CD4-positive, alpha-beta T cell (primary cell): ENCODE measurements around the gene TOE1. TPM values are rescaled to one million over a fixed set of nuclear protein-coding genes. Genes with fewer than 3 reads are reported as not detected.

Experiments
- ATAC-seq: fragments of 200-7000 bp; cut with Tn5 transposase; one replicate; pipeline ENCODE4 v1.10.0; 2022; ENCODE audit warnings: mild to moderate bottlenecking; ENCODE audit not compliant: poor library complexity
- CTCF ChIA-PET: fragments of 350-600 bp; sonication (Branson Sonifier 250); formaldehyde crosslinking; loops from one replicate; lab custom pipeline; 2021; ENCODE audit warnings: antibody characterized with exemption, inconsistent platforms; lab: Charles Lee
- POLR2A ChIA-PET: fragments of 350-600 bp; sonication (Branson Sonifier 250); formaldehyde crosslinking; loops from one replicate; lab custom pipeline; 2021; ENCODE audit warnings: antibody characterized with exemption, inconsistent platforms; lab: Charles Lee
- DNase-seq, 14 experiments: peaks; one replicate each; pipeline ENCODE4 v3.0.0-alpha.2; 2013 to 2020; ENCODE audit warnings: mixed read lengths in 2 of 14
- H3K27ac ChIP-seq, 2 donors: one replicate each; pipeline versions ENCODE4 v1.5.1 to v1.7.0; 2013; ENCODE audit warnings: low read length in 2 of 2, low read depth in 1 of 2, mild to moderate bottlenecking in 1 of 2
- H3K27me3 ChIP-seq, 2 experiments: 1 replicate in 1 of 2; 2 replicates in 1 of 2; pipeline versions ENCODE4 v1.6.1 to v1.7.0; 2013; ENCODE audit warnings: low read length in 2 of 2, control low read depth in 1 of 2, mild to moderate bottlenecking in 1 of 2, moderate library complexity in 1 of 2; ENCODE audit not compliant: insufficient read depth in 2 of 2, control insufficient read depth in 1 of 2
- H3K36me3 ChIP-seq: one replicate; pipeline ENCODE4 v1.6.1; 2013; ENCODE audit warnings: low read length, control low read depth; ENCODE audit not compliant: insufficient read depth
- H3K4me1 ChIP-seq: one replicate; pipeline ENCODE4 v1.6.1; 2013; ENCODE audit warnings: low read length, control low read depth; ENCODE audit not compliant: insufficient read depth
- H3K4me3 ChIP-seq: one replicate; pipeline ENCODE4 v1.5.1; 2013; ENCODE audit warnings: mild to moderate bottlenecking, low read length, moderate library complexity
- H3K9me3 ChIP-seq, 2 experiments: 1 replicate in 1 of 2; 2 replicates in 1 of 2; pipeline versions ENCODE4 v1.6.1 to v1.7.0; 2013; ENCODE audit warnings: low read length in 2 of 2, mild to moderate bottlenecking in 2 of 2, control low read depth in 1 of 2, moderate library complexity in 1 of 2; ENCODE audit not compliant: control insufficient read depth in 1 of 2, insufficient read depth in 1 of 2
- H3K27ac Mint-ChIP-seq: one replicate; pipeline ENCODE4 v1.8.0; 2020; ENCODE audit warnings: mixed read lengths
- H3K27me3 Mint-ChIP-seq: one replicate; pipeline ENCODE4 v1.8.0; 2021; ENCODE audit warnings: mixed read lengths
- H3K36me3 Mint-ChIP-seq: one replicate; pipeline ENCODE4 v1.8.0; 2021; ENCODE audit warnings: low read depth, mixed read lengths
- H3K4me1 Mint-ChIP-seq: one replicate; pipeline ENCODE4 v1.8.0; 2021; ENCODE audit warnings: low read depth, mixed read lengths
- H3K4me3 Mint-ChIP-seq: one replicate; pipeline ENCODE4 v1.8.0; 2020; ENCODE audit warnings: mild to moderate bottlenecking, mixed read lengths
- H3K9me3 Mint-ChIP-seq: one replicate; pipeline ENCODE4 v1.8.0; 2020; ENCODE audit warnings: mixed read lengths
- CTCF ChIP-seq: fragments of 200-600 bp; IDR thresholded peaks from one replicate; pipeline ENCODE4 v1.8.0; 2022; ENCODE audit warnings: antibody characterized with exemption, mild to moderate bottlenecking
- intact Hi-C, 2 experiments: fragments of 100-400 bp; cut with DNase I in 1 of 2; cut with micrococcal nuclease in 1 of 2; formaldehyde crosslinking; loops; one replicate each; pipeline versions ENCODE4 v1.15.1 to v1.9.0; 2023 to 2025; cut with DNase I, micrococcal nuclease
- total RNA-seq, 174 experiments: library from RNA in 2 of 174; stranded (reverse) in 2 of 174; gene quantifications; one replicate each; pipeline ENCODE4 v1.2.3 and lab custom pipeline; 2021 to 2026

The TOE1 gene
- total RNA-seq, 2 experiments from 2014 or later = 44.5 to 46.2 TPM

DNA sequence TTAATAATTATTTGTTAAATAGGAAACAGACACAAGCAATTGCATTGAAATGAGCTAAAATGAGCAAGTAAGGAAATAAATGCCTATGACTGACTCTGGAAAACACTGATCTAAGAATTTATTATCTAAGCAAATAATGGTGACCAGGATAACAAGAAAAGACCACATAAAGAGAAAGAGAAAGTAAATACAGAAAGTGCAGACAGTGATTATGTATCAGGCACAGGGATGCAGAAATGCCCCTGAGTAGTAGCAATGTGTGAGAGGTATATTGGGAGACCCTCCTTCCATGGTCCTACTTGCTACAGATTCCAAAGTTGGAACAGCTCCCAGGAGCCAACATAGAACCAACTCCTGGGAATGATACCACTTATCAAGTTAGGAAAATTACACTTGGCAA lies 33.6 kb downstream of the TOE1 start:
- H3K4me3 ChIP-seq = no peak overlapping the region

GRCh38 chr1:45375104-45376090 lies 35.4 kb downstream of the TOE1 start:
- no peak overlapping the region for H3K27ac Mint-ChIP-seq
- Histone ChIP-seq H3K27ac (no peak overlapping the region), H3K36me3 (no peaks in the 10 kb centered on the region), H3K9me3 (no peaks in the 10 kb centered on the region), H3K27me3 (no peaks in the 10 kb centered on the region), H3K4me3 (no peak overlapping the region), H3K4me1 (no peaks in the 10 kb centered on the region)
- no peaks in the 10 kb centered on the region for H3K36me3 Mint-ChIP-seq
- ChIA-PET CTCF (interaction anchor here (0.7 kb wide), 1 partner anchor 364 kb away, joined by 3 read pairs; no protein-coding TSS in a partner anchor), POLR2A (no interaction called here)
- H3K4me3 Mint-ChIP-seq = no peak overlapping the region
- H3K27me3 Mint-ChIP-seq = no peaks in the 10 kb centered on the region
- H3K4me1 Mint-ChIP-seq = no peaks in the 10 kb centered on the region
- DNase-seq (no peak), ATAC-seq (no peak)
- no peaks in the 10 kb centered on the region for H3K9me3 Mint-ChIP-seq
- TF ChIP-seq CTCF = no peak
- intact Hi-C loops = no loop called here

More for the DNA sequence above, 33.6 kb downstream of the TOE1 start:
- intact Hi-C loops = no loop called here
- Histone ChIP-seq H3K27ac (no peak overlapping the region), H3K4me1 (no peaks in the 10 kb centered on the region), H3K9me3 (no peaks in the 10 kb centered on the region), H3K36me3 (no peaks in the 10 kb centered on the region), H3K27me3 (no peaks in the 10 kb centered on the region)
- TF ChIP-seq CTCF = no peak
- no peak for DNase-seq
- ChIA-PET POLR2A (no interaction called here), CTCF (no interaction called here)
- no peak overlapping the region for H3K27ac Mint-ChIP-seq
- no peak overlapping the region for H3K4me3 Mint-ChIP-seq
- H3K36me3 Mint-ChIP-seq = no peaks in the 10 kb centered on the region
- no peaks in the 10 kb centered on the region for H3K9me3 Mint-ChIP-seq
- H3K4me1 Mint-ChIP-seq = no peaks in the 10 kb centered on the region
- no peaks in the 10 kb centered on the region for H3K27me3 Mint-ChIP-seq
- no peak for ATAC-seq

DNA sequence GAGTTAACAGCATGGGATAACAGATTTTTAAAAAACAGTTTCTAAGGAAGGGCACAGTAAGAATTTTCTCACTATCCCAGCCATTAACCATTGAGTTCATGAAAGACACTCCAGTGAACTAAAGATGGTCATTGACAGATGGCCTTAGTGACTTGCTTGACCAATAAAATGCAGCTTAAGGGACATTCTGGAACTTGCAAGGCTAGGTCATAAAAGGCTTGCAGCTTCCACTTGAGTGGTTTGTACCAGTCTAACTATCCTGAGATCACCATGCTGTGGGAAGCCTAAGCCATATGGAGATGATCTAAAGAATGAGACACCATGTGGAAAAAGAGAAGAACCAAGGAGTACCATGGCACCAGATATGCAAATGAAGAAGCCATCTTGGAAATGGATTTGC lies 38.2 kb downstream of the TOE1 start:
- H3K4me3 ChIP-seq = no peak overlapping the region
- no peaks in the 10 kb centered on the region for H3K9me3 ChIP-seq
- Mint-ChIP-seq H3K9me3 (no peaks in the 10 kb centered on the region), H3K4me3 (no peak overlapping the region), H3K27me3 (no peaks in the 10 kb centered on the region), H3K4me1 (no peaks in the 10 kb centered on the region), H3K36me3 (no peaks in the 10 kb centered on the region), H3K27ac (no peak overlapping the region)
- H3K27me3 ChIP-seq = no peaks in the 10 kb centered on the region
- ChIA-PET POLR2A (interaction anchor here (0.6 kb wide), 1 partner anchor 140 kb away, joined by 3 read pairs; no protein-coding TSS in a partner anchor), CTCF (interaction anchor here (1.8 kb wide), 1 partner anchor 115 kb away, joined by 3 read pairs; no protein-coding TSS in a partner anchor)
- intact Hi-C loops = no loop called here
- DNase-seq (no peak), ATAC-seq (no peak)
- no peak overlapping the region for H3K27ac ChIP-seq
- no peaks in the 10 kb centered on the region for H3K36me3 ChIP-seq
- no peaks in the 10 kb centered on the region for H3K4me1 ChIP-seq
- no peak for TF ChIP-seq CTCF
